ENCODE results near the gene ZBTB3. TPM values are rescaled to one million over a fixed set of nuclear protein-coding genes. Genes with fewer than 3 reads are reported as not detected.

Gene ZBTB3
- total RNA-seq, 1 experiment from 2014 or later: 12.0 TPM

- DNase-seq (ENCODE audit: low spot score): no peak
- intact Hi-C loops (cut with micrococcal nuclease; ENCODE audit: unreplicated experiment): loop anchor here (5.0 kb wide), 1 partner anchor 45 kb away; the partner anchor contains the start of gene TAF6L
- Histone ChIP-seq H3K36me3 (ENCODE audit: insufficient read depth, low read length, poor library complexity, severe bottlenecking) (peaks cover 34% of the 10 kb centered on the region), H3K4me1 (ENCODE audit: insufficient read depth, low read length, poor library complexity, severe bottlenecking) (peaks cover 11% of the 10 kb centered on the region), H3K9me3 (ENCODE audit: low read depth, low read length, poor library complexity, severe bottlenecking) (no peaks in the 10 kb centered on the region), H3K4me3 (ENCODE audit: low read depth, low read length, poor library complexity, severe bottlenecking) (peak overlapping the region; percentile 86), H3K27me3 (replicated peaks; ENCODE audit: insufficient read depth, low read depth, low read length, poor library complexity) (no peaks in the 10 kb centered on the region), H3K27ac (ENCODE audit: low read depth, low read length, poor library complexity, severe bottlenecking) (peak overlapping the region; percentile 98)
- BruUV-seq (replicated peaks): TSS peak; percentile 37
- ChIA-PET POLR2A (ENCODE audit: low non-redundant PET) (interaction anchor here (0.6 to 1.4 kb wide), 6 partner anchors 27 to 135 kb away, joined by 3 to 12 read pairs (median 6); partner anchors contain the start of genes C11orf98, CSKMT, TUT1 and ZBTB3), CTCF (interaction anchor here (1.5 kb wide), 1 partner anchor 303 kb away, joined by 4 read pairs; no protein-coding TSS in a partner anchor)
- TF ChIP-seq CTCF (conservative IDR thresholded peaks at IDR 0.05; ENCODE audit: low read depth, low read length) (no peak), EZH2 (IDR thresholded peaks at IDR 0.05; ENCODE audit: borderline replicate concordance, low read depth, low read length, poor library complexity, severe bottlenecking) (no peak)
Measured at GRCh38 chr11:62726915-62727164, 27.1 kb downstream of the ZBTB3 start.

GRCh38 chr11:62726156-62726914 lies 27.6 kb downstream of the ZBTB3 start:
- CTCF ChIA-PET: interaction anchor here (1.5 kb wide), 1 partner anchor 302 kb away, joined by 4 read pairs; no protein-coding TSS in a partner anchor
- H3K4me3 ChIP-seq (ENCODE audit: low read depth, low read length, poor library complexity, severe bottlenecking): peak overlapping the region; percentile 86

GRCh38 chr11:62725646-62726045 lies 28.3 kb downstream of the ZBTB3 start:
- TF ChIP-seq CTCF (conservative IDR thresholded peaks at IDR 0.05; ENCODE audit: low read depth, low read length): no peak
- no peak for TF ChIP-seq EZH2 (IDR thresholded peaks at IDR 0.05; ENCODE audit: borderline replicate concordance, low read depth, low read length, poor library complexity, severe bottlenecking)
- H3K4me1 ChIP-seq (ENCODE audit: insufficient read depth, low read length, poor library complexity, severe bottlenecking): peaks cover 11% of the 10 kb centered on the region
- intact Hi-C loops (cut with micrococcal nuclease; ENCODE audit: unreplicated experiment): loop anchor here (5.0 kb wide), 1 partner anchor 47 kb away; the partner anchor contains the start of gene TAF6L
- no peaks in the 10 kb centered on the region for H3K9me3 ChIP-seq (ENCODE audit: low read depth, low read length, poor library complexity, severe bottlenecking)
- H3K27ac ChIP-seq (ENCODE audit: low read depth, low read length, poor library complexity, severe bottlenecking): peak overlapping the region; percentile 98
- no peak for DNase-seq (ENCODE audit: low spot score)
- H3K27me3 ChIP-seq (replicated peaks; ENCODE audit: insufficient read depth, low read depth, low read length, poor library complexity): no peaks in the 10 kb centered on the region
- ChIA-PET POLR2A (ENCODE audit: low non-redundant PET) (no interaction called here), CTCF (no interaction called here)
- H3K36me3 ChIP-seq (ENCODE audit: insufficient read depth, low read length, poor library complexity, severe bottlenecking): peaks cover 46% of the 10 kb centered on the region
- BruUV-seq (replicated peaks): no TSS peak
- peak overlapping the region; percentile 86 for H3K4me3 ChIP-seq (ENCODE audit: low read depth, low read length, poor library complexity, severe bottlenecking)

More at GRCh38 chr11:62726156-62726914, 27.6 kb downstream of the ZBTB3 start:
- POLR2A ChIA-PET (ENCODE audit: low non-redundant PET): interaction anchor here (0.6 to 1.4 kb wide), 3 partner anchors 61 to 115 kb away, joined by 5 to 12 read pairs (median 6); partner anchors contain the start of genes C11orf98 and CSKMT
- intact Hi-C loops (cut with micrococcal nuclease; ENCODE audit: unreplicated experiment): loop anchor here (5.0 kb wide), 1 partner anchor 46 kb away; the partner anchor contains the start of gene TAF6L
- no peaks in the 10 kb centered on the region for H3K27me3 ChIP-seq (replicated peaks; ENCODE audit: insufficient read depth, low read depth, low read length, poor library complexity)
- peaks cover 11% of the 10 kb centered on the region for H3K4me1 ChIP-seq (ENCODE audit: insufficient read depth, low read length, poor library complexity, severe bottlenecking)
- no TSS peak for BruUV-seq (replicated peaks)
- no peaks in the 10 kb centered on the region for H3K9me3 ChIP-seq (ENCODE audit: low read depth, low read length, poor library complexity, severe bottlenecking)
- H3K36me3 ChIP-seq (ENCODE audit: insufficient read depth, low read length, poor library complexity, severe bottlenecking): peaks cover 39% of the 10 kb centered on the region
- TF ChIP-seq CTCF (conservative IDR thresholded peaks at IDR 0.05; ENCODE audit: low read depth, low read length) (no peak), EZH2 (IDR thresholded peaks at IDR 0.05; ENCODE audit: borderline replicate concordance, low read depth, low read length, poor library complexity, severe bottlenecking) (no peak)
- H3K27ac ChIP-seq (ENCODE audit: low read depth, low read length, poor library complexity, severe bottlenecking): peak overlapping the region; percentile 98
- no peak for DNase-seq (ENCODE audit: low spot score)

Measured in A673 (cell line).